ENCODE measurements around the gene HNF4A.

- TF ChIP-seq CTCF (IDR thresholded peaks at IDR 0.05) (no peak), ZFX (IDR thresholded peaks at IDR 0.05; ENCODE audit: borderline replicate concordance) (no peak)
Measured at GRCh38 chr20:44455126-44455525, 99.6 kb downstream of the HNF4A start.

All from 22Rv1 (cell line).